ENCODE measurements around the gene AFG3L2. TPM values are rescaled to one million over a fixed set of nuclear protein-coding genes. Genes with fewer than 3 reads are reported as not detected.
A peak's percentile ranks its signal among the peaks of the same experiment; 100 is the strongest.

Gene AFG3L2
- total and polyA plus RNA-seq, 2 of the 13 experiments (the other 11 are each of a cell fraction or from before 2014, with no cell fraction given), result 28.6 to 86.9 TPM

DNA sequence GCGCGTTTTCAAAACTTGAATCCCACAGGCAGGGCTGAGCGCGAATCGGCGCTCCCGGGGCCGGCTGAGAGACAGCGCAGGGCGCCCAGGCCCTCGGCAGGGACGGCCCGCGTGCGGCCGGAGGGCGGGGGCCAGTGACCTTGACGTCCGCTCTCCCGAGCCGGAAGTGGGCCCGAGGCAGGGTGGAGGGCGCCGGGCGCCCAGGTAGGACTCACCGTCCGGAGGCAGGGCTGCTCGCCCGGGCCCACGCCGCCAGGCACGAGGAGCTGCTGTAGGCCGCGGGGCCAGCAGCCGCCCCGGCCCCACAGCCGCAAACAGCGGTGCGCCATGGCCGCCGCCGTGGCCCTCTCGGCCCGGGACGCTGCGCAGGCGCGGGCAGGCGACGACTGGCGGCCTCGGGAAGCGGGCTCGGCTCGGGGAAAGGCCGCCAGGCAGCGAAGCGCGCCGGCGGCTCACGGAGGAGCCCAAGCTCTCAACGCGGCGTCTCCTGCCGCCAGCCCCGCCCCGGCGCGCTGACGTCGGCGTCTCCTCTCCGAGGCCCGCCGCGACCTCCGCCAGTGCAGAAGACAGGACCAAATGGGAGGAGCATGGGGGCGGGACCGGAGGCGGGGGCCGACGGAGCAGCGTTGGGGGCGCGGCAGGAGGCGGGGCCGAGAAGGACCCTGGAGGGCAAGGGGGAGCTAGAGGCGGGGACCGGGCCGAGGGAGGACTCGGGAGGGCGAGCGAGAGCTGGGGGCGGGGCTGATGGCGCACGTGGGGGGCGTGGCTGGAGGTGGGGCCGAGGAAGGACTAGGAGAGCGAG lies at the start of gene AFG3L2 (continued):
- TF ChIP-seq KLF13 (CRISPR knock-in tag; IDR thresholded peaks at IDR 0.05) (no peak), ZNF839 (CRISPR knock-in tag; IDR thresholded peaks at IDR 0.05; ENCODE audit: borderline replicate concordance) (peak; percentile 19; the same call in 1 of the 2 replicates), THAP11 (CRISPR knock-in tag; IDR thresholded peaks at IDR 0.05) (peak; percentile 35; the same call in 1 of the 2 replicates), KLF15 (CRISPR knock-in tag; IDR thresholded peaks at IDR 0.05; ENCODE audit: borderline replicate concordance) (no peak), TP53 (CRISPR knock-in tag; conservative IDR thresholded peaks at IDR 0.05) (no peak), ATF7-NPFF (CRISPR knock-in tag; IDR thresholded peaks at IDR 0.05; ENCODE audit: low read depth) (peak; percentile 96), FOXA1 (IDR thresholded peaks at IDR 0.05) (no peak), FOXA1 (CRISPR knock-in tag; IDR thresholded peaks at IDR 0.05) (no peak), ZNF747 (CRISPR knock-in tag; IDR thresholded peaks at IDR 0.05; ENCODE audit: borderline replicate concordance) (peak; percentile 15; the same call in 1 of the 2 replicates), ZNF496 (CRISPR knock-in tag; IDR thresholded peaks at IDR 0.05; ENCODE audit: insufficient replicate concordance) (no peak), SOX6 (IDR thresholded peaks at IDR 0.05) (no peak), SOX6 (CRISPR knock-in tag; IDR thresholded peaks at IDR 0.05) (no peak; the same call in 1 of the 2 replicates), ZNF558 (CRISPR knock-in tag; IDR thresholded peaks at IDR 0.05; ENCODE audit: borderline replicate concordance) (peak; percentile 90; the same call in 1 of the 2 replicates), ZNF83 (CRISPR knock-in tag; IDR thresholded peaks at IDR 0.05; ENCODE audit: borderline replicate concordance) (peak; percentile 86), MATR3 (CRISPR knock-in tag; IDR thresholded peaks at IDR 0.05) (no peak), FOXO1 (CRISPR knock-in tag; IDR thresholded peaks at IDR 0.05) (peak; percentile 6), JUND (CRISPR knock-in tag; IDR thresholded peaks at IDR 0.05) (0 out of 2 replicates have a peak, but pooled peaks have one; percentile 42), ZNF615 (CRISPR knock-in tag; IDR thresholded peaks at IDR 0.05; ENCODE audit: borderline replicate concordance) (no peak), CREM (IDR thresholded peaks at IDR 0.05) (no peak), CREM (CRISPR knock-in tag; IDR thresholded peaks at IDR 0.05) (no peak)
- TF ChIP-seq, protein P1, sequence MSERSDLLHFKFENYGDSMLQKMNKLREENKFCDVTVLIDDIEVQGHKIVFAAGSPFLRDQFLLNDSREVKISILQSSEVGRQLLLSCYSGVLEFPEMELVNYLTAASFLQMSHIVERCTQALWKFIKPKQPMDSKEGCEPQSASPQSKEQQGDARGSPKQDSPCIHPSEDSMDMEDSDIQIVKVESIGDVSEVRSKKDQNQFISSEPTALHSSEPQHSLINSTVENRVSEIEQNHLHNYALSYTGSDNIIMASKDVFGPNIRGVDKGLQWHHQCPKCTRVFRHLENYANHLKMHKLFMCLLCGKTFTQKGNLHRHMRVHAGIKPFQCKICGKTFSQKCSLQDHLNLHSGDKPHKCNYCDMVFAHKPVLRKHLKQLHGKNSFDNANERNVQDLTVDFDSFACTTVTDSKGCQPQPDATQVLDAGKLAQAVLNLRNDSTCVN (CRISPR knock-in tag; IDR thresholded peaks at IDR 0.05; ENCODE audit: borderline replicate concordance), result no peak
- TF ChIP-seq, protein P2, sequence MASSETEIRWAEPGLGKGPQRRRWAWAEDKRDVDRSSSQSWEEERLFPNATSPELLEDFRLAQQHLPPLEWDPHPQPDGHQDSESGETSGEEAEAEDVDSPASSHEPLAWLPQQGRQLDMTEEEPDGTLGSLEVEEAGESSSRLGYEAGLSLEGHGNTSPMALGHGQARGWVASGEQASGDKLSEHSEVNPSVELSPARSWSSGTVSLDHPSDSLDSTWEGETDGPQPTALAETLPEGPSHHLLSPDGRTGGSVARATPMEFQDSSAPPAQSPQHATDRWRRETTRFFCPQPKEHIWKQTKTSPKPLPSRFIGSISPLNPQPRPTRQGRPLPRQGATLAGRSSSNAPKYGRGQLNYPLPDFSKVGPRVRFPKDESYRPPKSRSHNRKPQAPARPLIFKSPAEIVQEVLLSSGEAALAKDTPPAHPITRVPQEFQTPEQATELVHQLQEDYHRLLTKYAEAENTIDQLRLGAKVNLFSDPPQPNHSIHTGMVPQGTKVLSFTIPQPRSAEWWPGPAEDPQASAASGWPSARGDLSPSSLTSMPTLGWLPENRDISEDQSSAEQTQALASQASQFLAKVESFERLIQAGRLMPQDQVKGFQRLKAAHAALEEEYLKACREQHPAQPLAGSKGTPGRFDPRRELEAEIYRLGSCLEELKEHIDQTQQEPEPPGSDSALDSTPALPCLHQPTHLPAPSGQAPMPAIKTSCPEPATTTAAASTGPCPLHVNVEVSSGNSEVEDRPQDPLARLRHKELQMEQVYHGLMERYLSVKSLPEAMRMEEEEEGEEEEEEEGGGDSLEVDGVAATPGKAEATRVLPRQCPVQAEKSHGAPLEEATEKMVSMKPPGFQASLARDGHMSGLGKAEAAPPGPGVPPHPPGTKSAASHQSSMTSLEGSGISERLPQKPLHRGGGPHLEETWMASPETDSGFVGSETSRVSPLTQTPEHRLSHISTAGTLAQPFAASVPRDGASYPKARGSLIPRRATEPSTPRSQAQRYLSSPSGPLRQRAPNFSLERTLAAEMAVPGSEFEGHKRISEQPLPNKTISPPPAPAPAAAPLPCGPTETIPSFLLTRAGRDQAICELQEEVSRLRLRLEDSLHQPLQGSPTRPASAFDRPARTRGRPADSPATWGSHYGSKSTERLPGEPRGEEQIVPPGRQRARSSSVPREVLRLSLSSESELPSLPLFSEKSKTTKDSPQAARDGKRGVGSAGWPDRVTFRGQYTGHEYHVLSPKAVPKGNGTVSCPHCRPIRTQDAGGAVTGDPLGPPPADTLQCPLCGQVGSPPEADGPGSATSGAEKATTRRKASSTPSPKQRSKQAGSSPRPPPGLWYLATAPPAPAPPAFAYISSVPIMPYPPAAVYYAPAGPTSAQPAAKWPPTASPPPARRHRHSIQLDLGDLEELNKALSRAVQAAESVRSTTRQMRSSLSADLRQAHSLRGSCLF (CRISPR knock-in tag; IDR thresholded peaks at IDR 0.05; ENCODE audit: borderline replicate concordance), result no peak
- TF ChIP-seq, protein P3, sequence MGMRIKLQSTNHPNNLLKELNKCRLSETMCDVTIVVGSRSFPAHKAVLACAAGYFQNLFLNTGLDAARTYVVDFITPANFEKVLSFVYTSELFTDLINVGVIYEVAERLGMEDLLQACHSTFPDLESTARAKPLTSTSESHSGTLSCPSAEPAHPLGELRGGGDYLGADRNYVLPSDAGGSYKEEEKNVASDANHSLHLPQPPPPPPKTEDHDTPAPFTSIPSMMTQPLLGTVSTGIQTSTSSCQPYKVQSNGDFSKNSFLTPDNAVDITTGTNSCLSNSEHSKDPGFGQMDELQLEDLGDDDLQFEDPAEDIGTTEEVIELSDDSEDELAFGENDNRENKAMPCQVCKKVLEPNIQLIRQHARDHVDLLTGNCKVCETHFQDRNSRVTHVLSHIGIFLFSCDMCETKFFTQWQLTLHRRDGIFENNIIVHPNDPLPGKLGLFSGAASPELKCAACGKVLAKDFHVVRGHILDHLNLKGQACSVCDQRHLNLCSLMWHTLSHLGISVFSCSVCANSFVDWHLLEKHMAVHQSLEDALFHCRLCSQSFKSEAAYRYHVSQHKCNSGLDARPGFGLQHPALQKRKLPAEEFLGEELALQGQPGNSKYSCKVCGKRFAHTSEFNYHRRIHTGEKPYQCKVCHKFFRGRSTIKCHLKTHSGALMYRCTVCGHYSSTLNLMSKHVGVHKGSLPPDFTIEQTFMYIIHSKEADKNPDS (CRISPR knock-in tag; IDR thresholded peaks at IDR 0.05), result 0 out of 2 replicates have a peak, but pooled peaks have one; percentile 19

Measured in HepG2 (cell line).